Dedifferentiated amniotic fluid mesenchymal stem cell (primary cell): ENCODE results near the gene TIAM1.

Experiments used
- DNase-seq: peaks from one replicate; pipeline ENCODE4 v3.0.0-alpha.2; 2016; ENCODE audit errors: extremely low spot score

TIAM1 gene

DNA sequence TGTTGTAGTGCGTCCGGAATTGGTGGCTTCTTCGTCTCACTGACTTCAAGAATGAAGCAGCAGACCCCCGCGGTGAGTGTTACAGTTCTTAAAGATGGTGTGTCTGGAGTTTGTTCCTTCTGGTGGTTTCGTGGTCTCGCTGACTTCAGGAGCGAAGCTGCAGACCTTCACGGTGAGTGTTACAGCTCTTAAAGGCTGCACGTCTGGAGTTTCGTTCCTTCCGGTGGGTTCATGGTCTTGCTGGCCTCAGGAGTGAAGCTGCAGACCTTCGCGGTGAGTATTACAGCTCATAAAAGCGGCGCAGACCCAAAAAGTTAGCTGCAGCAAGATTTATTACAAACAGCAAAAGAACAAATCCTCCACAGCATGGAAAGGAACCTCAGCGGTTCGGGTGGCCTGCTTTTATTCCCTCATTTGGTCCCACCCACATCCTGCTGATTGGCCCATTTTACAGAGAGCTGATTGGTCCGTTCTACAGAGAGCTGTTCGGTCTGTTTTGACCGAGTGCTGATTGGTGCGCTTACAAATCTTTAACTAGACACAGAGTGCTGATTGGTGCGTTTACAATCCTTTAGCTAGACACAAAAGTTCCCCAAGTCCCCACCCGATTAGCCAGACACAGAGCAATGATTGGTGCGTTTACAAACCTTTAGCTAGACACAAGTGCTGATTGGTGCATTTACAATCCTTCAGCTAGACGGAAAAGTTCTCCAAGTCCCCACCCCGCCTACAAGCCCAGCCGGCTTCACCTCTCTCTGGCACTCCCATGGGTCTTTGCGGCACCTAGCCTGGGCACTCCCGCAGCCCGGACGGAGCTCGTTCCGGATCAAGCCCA is 256.2 kb downstream of the TIAM1 start:
- no peak for DNase-seq

DNA sequence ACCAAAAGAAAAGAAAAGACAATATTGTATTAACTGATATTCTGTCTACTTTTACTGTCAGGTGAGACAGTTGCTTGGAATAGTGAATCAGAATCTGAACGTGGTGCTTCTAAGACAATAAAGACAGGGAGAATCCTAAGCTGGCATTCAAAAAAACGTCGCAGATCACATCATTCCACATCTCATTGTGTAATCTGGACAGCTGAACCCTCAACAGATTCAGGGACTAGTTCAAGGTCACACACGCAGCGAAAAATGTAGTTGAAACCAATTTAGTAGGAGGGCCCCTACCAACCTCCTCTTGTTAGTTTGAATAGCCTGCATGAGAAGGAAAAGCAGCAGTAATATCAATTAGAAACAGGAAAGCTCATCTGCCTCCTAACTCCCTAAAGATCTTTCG is 259.4 kb downstream of the TIAM1 start:
- no peak for DNase-seq

DNA sequence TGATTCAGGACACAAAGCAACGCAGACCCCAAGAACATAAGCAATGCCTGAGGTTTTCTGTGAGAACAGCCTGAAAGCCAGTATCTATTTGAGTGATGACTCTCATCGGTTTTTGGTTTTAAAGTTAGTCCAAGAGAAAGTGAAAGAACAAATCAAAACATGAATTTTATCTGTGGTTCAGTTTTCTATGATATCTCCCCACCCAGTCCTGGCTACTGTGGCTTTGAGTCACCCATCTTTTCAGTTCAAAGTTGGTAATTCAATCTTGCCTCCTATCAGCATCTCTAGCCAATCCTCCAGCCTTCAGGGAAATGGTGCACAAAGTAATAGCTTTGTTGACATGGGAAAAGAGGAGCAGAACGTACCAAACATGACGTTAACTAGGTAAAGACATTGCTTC is 265.3 kb downstream of the TIAM1 start:
- DNase-seq: no peak

DNA sequence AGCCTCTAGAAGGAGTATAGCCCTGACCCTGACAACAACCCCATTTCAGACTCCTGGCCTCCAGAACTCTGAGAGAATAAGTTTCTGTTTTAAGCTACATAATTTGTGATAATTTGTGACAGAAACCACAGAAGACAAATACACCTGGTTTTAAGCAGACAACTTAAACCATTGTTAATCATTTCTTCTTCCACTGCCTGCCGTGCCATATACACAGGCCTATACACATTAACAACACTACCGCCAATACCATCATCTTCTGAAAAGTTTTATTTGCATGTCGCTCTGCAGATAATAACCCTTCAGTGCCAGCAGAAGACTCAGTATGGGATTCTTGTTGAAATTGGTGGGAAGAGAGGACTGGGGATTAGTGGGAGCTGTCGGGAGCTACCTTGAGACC is 265.8 kb downstream of the TIAM1 start:
- no peak for DNase-seq

DNA sequence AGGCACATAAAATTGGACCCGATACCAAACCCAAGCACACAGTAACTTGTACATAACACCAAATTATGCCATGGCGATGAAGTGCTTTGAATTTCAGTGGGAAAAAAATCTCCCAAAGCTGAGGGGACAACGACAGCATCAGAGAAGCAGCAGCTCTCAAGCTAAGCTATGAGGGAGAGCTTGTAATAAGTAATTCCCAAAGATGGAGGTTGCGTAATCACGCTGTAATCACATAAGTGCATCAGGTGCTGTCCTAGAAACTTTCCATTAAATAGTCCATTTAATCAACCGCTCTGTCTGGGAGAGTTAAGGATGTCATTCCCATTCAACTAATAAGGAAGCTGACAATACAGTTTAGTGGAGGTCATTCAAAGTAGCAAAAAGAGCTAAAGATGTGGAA is 268.2 kb downstream of the TIAM1 start:
- DNase-seq: no peak

DNA sequence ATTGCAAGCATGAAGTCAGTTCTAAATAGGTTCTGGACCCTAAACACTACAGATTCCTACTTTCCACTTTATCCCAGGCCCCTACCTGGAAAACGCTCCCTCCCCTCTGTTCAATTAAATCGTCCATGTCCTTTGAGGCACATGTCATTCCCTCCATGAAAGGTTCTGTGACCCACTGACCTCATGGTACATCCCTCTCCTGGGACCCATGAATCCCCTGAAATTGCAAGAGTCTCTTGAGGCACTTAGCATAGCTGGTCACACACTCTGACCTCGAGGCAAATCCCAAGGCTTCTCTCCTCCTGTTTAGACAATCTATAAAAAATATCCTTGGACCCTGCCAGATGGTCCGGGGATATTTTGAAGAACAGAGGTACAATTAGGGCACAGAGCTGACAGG is 271.5 kb downstream of the TIAM1 start:
- no peak for DNase-seq
